Keratinocyte (primary cell): ENCODE data around the gene KNL1. TPM values are rescaled to one million over a fixed set of nuclear protein-coding genes. Genes with fewer than 3 reads are reported as not detected.

Experiments
- DNase-seq: peaks from one replicate; pipeline ENCODE4 v3.0.0-alpha.2; 2011; ENCODE audit warnings: low read depth, missing footprints, low spot score
- FAIRE-seq: peaks from 2 replicates; lab custom pipeline; 2011; peaks lifted over from hg19 to GRCh38; lab: Jason Lieb, UNC
- H2AFZ ChIP-seq: 2 replicates; pipeline ENCODE4 v1.6.0; 2012; ENCODE audit warnings: low read length, control low read depth, inconsistent platforms; ENCODE audit not compliant: control insufficient read depth
- H3K27ac ChIP-seq: 2 replicates; pipeline ENCODE4 v1.5.1; 2011; ENCODE audit warnings: low read length; ENCODE audit not compliant: control insufficient read depth, insufficient read depth
- H3K27me3 ChIP-seq: 3 replicates; pipeline ENCODE4 v1.6.0; 2011; ENCODE audit warnings: low read length; ENCODE audit not compliant: control insufficient read depth, insufficient read depth; ENCODE audit errors: extremely low read depth
- H3K36me3 ChIP-seq, 2 experiments: 2 replicates in 1 of 2; 3 replicates in 1 of 2; pipeline ENCODE4 v1.5.1; 2011; ENCODE audit warnings: low read length in 2 of 2, mild to moderate bottlenecking in 1 of 2; ENCODE audit not compliant: control insufficient read depth in 2 of 2, insufficient read depth in 2 of 2; ENCODE audit errors: extremely low read depth in 1 of 2
- H3K4me1 ChIP-seq: 3 replicates; pipeline ENCODE4 v1.5.1; 2011; ENCODE audit warnings: low read length; ENCODE audit not compliant: control insufficient read depth, insufficient read depth; ENCODE audit errors: extremely low read depth
- H3K4me2 ChIP-seq: 3 replicates; pipeline ENCODE4 v1.6.0; 2011; ENCODE audit warnings: low read depth, low read length; ENCODE audit not compliant: control insufficient read depth, insufficient read depth; ENCODE audit errors: extremely low read depth
- H3K4me3 ChIP-seq, 3 experiments: fragments of 200-600 bp in 1 of 3; sonication (generic) in 1 of 3; 2 replicates in 2 of 3; 3 replicates in 1 of 3; pipeline ENCODE4 v1.5.1; 2011 to 2016; ENCODE audit warnings: low read length in 3 of 3, mild to moderate bottlenecking in 3 of 3, control low read depth in 2 of 3, inconsistent platforms in 1 of 3, low read depth in 1 of 3, mixed read lengths in 1 of 3, mixed run types in 1 of 3, moderate library complexity in 1 of 3; ENCODE audit not compliant: control insufficient read depth in 2 of 3, insufficient read depth in 2 of 3; ENCODE audit errors: extremely low read depth in 1 of 3
- H3K79me2 ChIP-seq: 2 replicates; pipeline ENCODE4 v1.6.0; 2012; ENCODE audit warnings: low read length; ENCODE audit not compliant: control insufficient read depth, insufficient read depth
- H3K9ac ChIP-seq: 3 replicates; pipeline ENCODE4 v1.6.0; 2011; ENCODE audit warnings: low read length; ENCODE audit not compliant: control insufficient read depth, insufficient read depth; ENCODE audit errors: extremely low read depth
- H3K9me1 ChIP-seq: 3 replicates; pipeline ENCODE4 v1.6.0; 2011; ENCODE audit warnings: low read length; ENCODE audit not compliant: control insufficient read depth, insufficient read depth; ENCODE audit errors: extremely low read depth
- H3K9me3 ChIP-seq: 2 replicates; pipeline ENCODE4 v1.5.1; 2012; ENCODE audit warnings: low read depth, low read length; ENCODE audit not compliant: control insufficient read depth
- H4K20me1 ChIP-seq: 3 replicates; pipeline ENCODE4 v1.6.0; 2011; ENCODE audit warnings: low read length; ENCODE audit not compliant: control insufficient read depth, insufficient read depth; ENCODE audit errors: extremely low read depth
- CTCF ChIP-seq, 3 experiments: IDR thresholded peaks in 1 of 3; conservative IDR thresholded peaks in 1 of 3; optimal IDR thresholded peaks in 1 of 3; 2 replicates in 2 of 3; 3 replicates in 1 of 3; pipeline versions ENCODE3 to v1.5.1; 2011; ENCODE audit warnings: low read length in 3 of 3, mild to moderate bottlenecking in 3 of 3, moderate library complexity in 2 of 3, control low read depth in 1 of 3, inconsistent platforms in 1 of 3; ENCODE audit not compliant: insufficient read depth in 2 of 3; ENCODE audit errors: extremely low read depth in 1 of 3
- EZH2 ChIP-seq: IDR thresholded peaks from one replicate; pipeline ENCODE4 v1.6.1; 2012; ENCODE audit warnings: inconsistent platforms, mild to moderate bottlenecking, low read length, moderate library complexity
- dilution Hi-C: fragments of 300-500 bp; cut with MboI; formaldehyde crosslinking; loops from one replicate; pipeline ENCODE4 v1.7.0; 2020; ENCODE audit warnings: low sequenced_read_pairs; ENCODE audit not compliant: extremely low pct_ligation_motif_present
- polyA plus RNA-seq, 5 experiments: library from polyadenylated mRNA; depleted of rRNA in 3 of 5; stranded (reverse) in 3 of 5; stranded (forward) in 1 of 5; unstranded in 1 of 5; fragments of >200 nt; gene quantifications; 1 replicate in 1 of 5; 2 replicates in 3 of 5; 3 replicates in 1 of 5; pipeline versions ENCODE4 v1.2.1 to v1.2.3, GENCODE V29; 2011 to 2012; ENCODE audit warnings: missing spikeins in 2 of 5, low read depth in 1 of 5, low replicate concordance in 1 of 5

KNL1 gene
- polyA plus RNA-seq, 1 donor (not counting 4 experiments of a cell fraction or from before 2014, with no cell fraction given) = 6.9 TPM

GRCh38 chr15:40613080-40613479, 19.0 kb downstream of the KNL1 start:
- Histone ChIP-seq H3K4me2 (no peak overlapping the region), H3K36me3 (no peaks in the 10 kb centered on the region), H3K9me1 (no peaks in the 10 kb centered on the region), H4K20me1 (no peaks in the 10 kb centered on the region), H3K9ac (no peak overlapping the region), H2AFZ (no peak overlapping the region), H3K27me3 (no peaks in the 10 kb centered on the region), H3K9me3 (no peaks in the 10 kb centered on the region), H3K4me1 (no peaks in the 10 kb centered on the region), H3K27ac (no peak overlapping the region), H3K4me3 (no peak overlapping the region), H3K79me2 (no peaks in the 10 kb centered on the region)
- DNase-seq (no peak), FAIRE-seq (no peak)
- no peak for TF ChIP-seq CTCF (optimal IDR thresholded peaks at IDR 0.05 in 1 of 3, IDR thresholded peaks at IDR 0.05 in 1 of 3, conservative IDR thresholded peaks at IDR 0.05 in 1 of 3; ENCODE audit: extremely low read depth in 1 of 3, insufficient read depth in 2 of 3, low read length in 3 of 3)
- no peak for TF ChIP-seq EZH2
- dilution Hi-C loops = no loop called here

GRCh38 chr15:40618023-40618422, 24.0 kb downstream of the KNL1 start:
- H3K9ac ChIP-seq = no peak overlapping the region
- no peaks in the 10 kb centered on the region for H3K79me2 ChIP-seq
- no peak for DNase-seq
- dilution Hi-C loops = no loop called here
- no peak overlapping the region for H3K4me2 ChIP-seq
- H3K36me3 ChIP-seq = no peaks in the 10 kb centered on the region
- H3K4me3 ChIP-seq = no peak overlapping the region
- TF ChIP-seq EZH2 (no peak), CTCF (optimal IDR thresholded peaks at IDR 0.05 in 1 of 3, IDR thresholded peaks at IDR 0.05 in 1 of 3, conservative IDR thresholded peaks at IDR 0.05 in 1 of 3; ENCODE audit: extremely low read depth in 1 of 3, insufficient read depth in 2 of 3, low read length in 3 of 3) (no peak)
- H3K9me1 ChIP-seq = no peaks in the 10 kb centered on the region
- no peaks in the 10 kb centered on the region for H4K20me1 ChIP-seq
- H3K27me3 ChIP-seq = no peaks in the 10 kb centered on the region
- no peak overlapping the region for H2AFZ ChIP-seq
- no peak for FAIRE-seq
- H3K27ac ChIP-seq = no peak overlapping the region
- no peaks in the 10 kb centered on the region for H3K9me3 ChIP-seq
- H3K4me1 ChIP-seq = no peaks in the 10 kb centered on the region
